ENCODE measurements around the gene ZNF839.

Gene ZNF839

GRCh38 chr14:102387086-102387485 is 67.5 kb downstream of the ZNF839 start:
- no peak for DNase-seq (ENCODE audit: low spot score)

DNA sequence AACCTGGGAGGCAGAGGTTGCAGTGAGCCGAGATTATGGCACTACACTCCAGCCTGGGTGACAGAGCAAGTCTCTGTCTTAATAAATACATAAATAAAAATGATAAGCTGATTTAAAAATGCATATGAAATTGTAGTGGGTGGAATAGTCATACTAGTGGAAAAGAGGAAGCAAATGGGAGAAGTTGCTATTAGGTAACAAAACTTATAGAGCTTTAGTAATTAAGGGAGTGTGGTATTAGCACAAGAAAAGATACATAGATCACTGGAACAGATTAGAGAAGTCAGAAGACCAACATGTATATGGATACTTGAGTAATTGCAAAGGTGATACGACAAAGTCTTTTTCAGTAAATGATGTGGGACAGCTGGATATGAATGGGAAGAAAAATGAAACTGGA is 69.7 kb downstream of the ZNF839 start:
- no peak for DNase-seq (ENCODE audit: low spot score)

DNA sequence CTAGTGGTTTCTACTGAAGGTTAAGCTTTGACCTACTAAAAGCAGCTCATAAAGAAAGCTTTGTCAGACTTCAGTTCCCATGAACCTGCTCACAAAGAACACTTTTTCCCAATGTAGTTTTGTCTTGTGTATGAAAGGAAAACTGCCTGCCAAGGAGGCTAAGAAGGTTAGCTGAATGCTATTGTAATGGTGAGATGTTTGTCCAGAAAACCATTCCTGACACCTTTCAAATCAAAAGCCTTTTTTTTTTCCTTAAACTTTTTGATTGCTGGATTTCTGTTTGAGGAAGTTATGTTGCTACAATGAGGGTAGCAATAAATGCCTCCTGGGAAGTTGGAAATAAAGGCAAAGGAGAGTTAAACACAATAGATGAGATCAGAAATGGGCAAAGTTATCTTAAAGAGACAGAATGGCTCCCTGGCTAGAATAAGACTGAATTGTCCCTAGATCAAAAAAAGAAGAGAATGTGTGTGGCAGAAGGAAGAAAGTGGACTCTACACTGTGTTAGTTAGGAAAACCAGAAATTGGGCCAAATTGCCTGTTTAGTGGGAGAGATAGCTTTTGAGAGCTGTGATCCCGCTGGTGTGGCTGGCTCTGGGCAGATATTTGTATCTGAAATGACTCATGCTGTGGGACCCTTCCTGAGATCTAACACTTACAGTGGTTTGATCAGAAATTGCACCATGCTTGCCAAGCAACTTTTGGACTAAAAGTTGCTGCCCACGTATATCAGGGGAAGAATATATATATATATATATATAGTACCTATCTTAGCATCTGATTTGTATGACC is 70.7 kb downstream of the ZNF839 start:
- DNase-seq (ENCODE audit: low spot score): no peak

Measured in CD4-positive, alpha-beta T cell treated with Interleukin-2 at 100 ng/mL for 4 hours (primary cell).